A549 (cell line): Measurements from ENCODE around the gene PRIMA1.

Source experiments
- CEBPB ChIP-seq, 2 experiments: fragments of >200 bp in 1 of 2; sonication (Bioruptor Twin) in 1 of 2; formaldehyde crosslinking in 1 of 2; IDR thresholded peaks; 2 replicates each; pipeline ENCODE4 v1.6.1; 2012 to 2016
- EHMT2 ChIP-seq: fragments of 200-600 bp; sonication (generic); IDR thresholded peaks from 2 replicates; pipeline ENCODE4 v1.6.1; 2016; ENCODE audit warnings: antibody characterized with exemption, low read depth, mild to moderate bottlenecking, moderate library complexity
- EP300 ChIP-seq, 2 experiments: fragments of >200 bp; sonication (Bioruptor Twin); formaldehyde crosslinking; IDR thresholded peaks; 2 replicates in 1 of 2; 3 replicates in 1 of 2; pipeline ENCODE4 v1.6.1; 2016 to 2017
- NR3C1 ChIP-seq: fragments of >200 bp; sonication (Bioruptor Twin); formaldehyde crosslinking; IDR thresholded peaks from 3 replicates; pipeline ENCODE4 v1.6.1; 2017
- PHF8 ChIP-seq: fragments of 200-600 bp; sonication (generic); IDR thresholded peaks from 2 replicates; pipeline ENCODE4 v1.6.1; 2016; ENCODE audit warnings: low read depth, mild to moderate bottlenecking, antibody characterized with exemption, moderate library complexity, borderline replicate concordance
- SREBF2 ChIP-seq: fragments of 450-650 bp; IDR thresholded peaks from 2 replicates; pipeline ENCODE4 v1.6.1; 2014; ENCODE audit warnings: mild to moderate bottlenecking, moderate library complexity
- TP53 ChIP-seq: fragments of 250-450 bp; sonication (Bioruptor Pico); IDR thresholded peaks from 2 replicates; pipeline ENCODE4 v1.5.0; 2021; ENCODE audit warnings: mild to moderate bottlenecking, moderate library complexity
- ZFP36 ChIP-seq: fragments of 450-650 bp; IDR thresholded peaks from 2 replicates; pipeline ENCODE4 v1.6.1; 2014; ENCODE audit warnings: borderline replicate concordance; ENCODE audit not compliant: partially characterized antibody
- TF ChIP-seq, protein P1 (sequence below): IDR thresholded peaks from 2 replicates; pipeline ENCODE4 v1.6.1; 2012
- TF ChIP-seq, protein P2 (sequence below): fragments of 200-600 bp; sonication (generic); IDR thresholded peaks from 2 replicates; pipeline ENCODE4 v1.6.1; 2016; ENCODE audit warnings: antibody characterized with exemption, mild to moderate bottlenecking, moderate library complexity
- TF ChIP-seq, protein P3 (sequence below): fragments of >200 bp; sonication (Bioruptor Twin); formaldehyde crosslinking; IDR thresholded peaks from 3 replicates; pipeline ENCODE4 v1.5.1; 2016

DNA sequence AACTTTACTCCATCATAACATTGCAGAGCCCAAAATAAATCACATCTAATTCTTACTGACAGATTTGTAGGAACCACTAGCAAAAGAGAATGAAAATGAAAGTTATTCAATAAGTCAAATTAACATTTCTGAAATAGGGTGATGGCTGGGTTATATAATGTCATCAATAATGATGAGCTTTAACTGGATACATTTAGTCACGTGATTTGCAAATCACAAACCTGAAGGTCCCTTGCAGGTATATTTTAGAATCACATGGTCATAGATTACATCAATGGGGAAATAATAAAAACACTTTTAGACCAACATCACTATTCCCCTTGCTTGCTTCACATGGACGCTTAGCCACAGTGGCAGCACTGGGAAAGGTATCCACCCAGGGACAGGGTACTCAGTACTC lies 86.7 kb downstream of the PRIMA1 start:
- TF ChIP-seq SREBF2, result no peak
- TF ChIP-seq, protein P1, sequence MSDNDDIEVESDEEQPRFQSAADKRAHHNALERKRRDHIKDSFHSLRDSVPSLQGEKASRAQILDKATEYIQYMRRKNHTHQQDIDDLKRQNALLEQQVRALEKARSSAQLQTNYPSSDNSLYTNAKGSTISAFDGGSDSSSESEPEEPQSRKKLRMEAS, result no peak
- no peak for TF ChIP-seq EP300 (IDR thresholded peaks at IDR 0.05)
- TF ChIP-seq, protein P2, sequence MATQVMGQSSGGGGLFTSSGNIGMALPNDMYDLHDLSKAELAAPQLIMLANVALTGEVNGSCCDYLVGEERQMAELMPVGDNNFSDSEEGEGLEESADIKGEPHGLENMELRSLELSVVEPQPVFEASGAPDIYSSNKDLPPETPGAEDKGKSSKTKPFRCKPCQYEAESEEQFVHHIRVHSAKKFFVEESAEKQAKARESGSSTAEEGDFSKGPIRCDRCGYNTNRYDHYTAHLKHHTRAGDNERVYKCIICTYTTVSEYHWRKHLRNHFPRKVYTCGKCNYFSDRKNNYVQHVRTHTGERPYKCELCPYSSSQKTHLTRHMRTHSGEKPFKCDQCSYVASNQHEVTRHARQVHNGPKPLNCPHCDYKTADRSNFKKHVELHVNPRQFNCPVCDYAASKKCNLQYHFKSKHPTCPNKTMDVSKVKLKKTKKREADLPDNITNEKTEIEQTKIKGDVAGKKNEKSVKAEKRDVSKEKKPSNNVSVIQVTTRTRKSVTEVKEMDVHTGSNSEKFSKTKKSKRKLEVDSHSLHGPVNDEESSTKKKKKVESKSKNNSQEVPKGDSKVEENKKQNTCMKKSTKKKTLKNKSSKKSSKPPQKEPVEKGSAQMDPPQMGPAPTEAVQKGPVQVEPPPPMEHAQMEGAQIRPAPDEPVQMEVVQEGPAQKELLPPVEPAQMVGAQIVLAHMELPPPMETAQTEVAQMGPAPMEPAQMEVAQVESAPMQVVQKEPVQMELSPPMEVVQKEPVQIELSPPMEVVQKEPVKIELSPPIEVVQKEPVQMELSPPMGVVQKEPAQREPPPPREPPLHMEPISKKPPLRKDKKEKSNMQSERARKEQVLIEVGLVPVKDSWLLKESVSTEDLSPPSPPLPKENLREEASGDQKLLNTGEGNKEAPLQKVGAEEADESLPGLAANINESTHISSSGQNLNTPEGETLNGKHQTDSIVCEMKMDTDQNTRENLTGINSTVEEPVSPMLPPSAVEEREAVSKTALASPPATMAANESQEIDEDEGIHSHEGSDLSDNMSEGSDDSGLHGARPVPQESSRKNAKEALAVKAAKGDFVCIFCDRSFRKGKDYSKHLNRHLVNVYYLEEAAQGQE, result no peak
- no peak for TF ChIP-seq EHMT2
- TF ChIP-seq, protein P3, sequence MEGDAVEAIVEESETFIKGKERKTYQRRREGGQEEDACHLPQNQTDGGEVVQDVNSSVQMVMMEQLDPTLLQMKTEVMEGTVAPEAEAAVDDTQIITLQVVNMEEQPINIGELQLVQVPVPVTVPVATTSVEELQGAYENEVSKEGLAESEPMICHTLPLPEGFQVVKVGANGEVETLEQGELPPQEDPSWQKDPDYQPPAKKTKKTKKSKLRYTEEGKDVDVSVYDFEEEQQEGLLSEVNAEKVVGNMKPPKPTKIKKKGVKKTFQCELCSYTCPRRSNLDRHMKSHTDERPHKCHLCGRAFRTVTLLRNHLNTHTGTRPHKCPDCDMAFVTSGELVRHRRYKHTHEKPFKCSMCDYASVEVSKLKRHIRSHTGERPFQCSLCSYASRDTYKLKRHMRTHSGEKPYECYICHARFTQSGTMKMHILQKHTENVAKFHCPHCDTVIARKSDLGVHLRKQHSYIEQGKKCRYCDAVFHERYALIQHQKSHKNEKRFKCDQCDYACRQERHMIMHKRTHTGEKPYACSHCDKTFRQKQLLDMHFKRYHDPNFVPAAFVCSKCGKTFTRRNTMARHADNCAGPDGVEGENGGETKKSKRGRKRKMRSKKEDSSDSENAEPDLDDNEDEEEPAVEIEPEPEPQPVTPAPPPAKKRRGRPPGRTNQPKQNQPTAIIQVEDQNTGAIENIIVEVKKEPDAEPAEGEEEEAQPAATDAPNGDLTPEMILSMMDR, result no peak
- no peak for TF ChIP-seq PHF8
- no peak for TF ChIP-seq TP53 (CRISPR knock-in tag)
- no peak for TF ChIP-seq CEBPB (IDR thresholded peaks at IDR 0.05)
- TF ChIP-seq ZFP36, result no peak
- no peak for TF ChIP-seq NR3C1
